OCI-LY7 (cell line): ENCODE data around the gene BRCA1.

Source experiments
- EZH2phosphoT487 ChIP-seq: fragments of 200-600 bp; sonication (generic); IDR thresholded peaks from 2 replicates; pipeline ENCODE4 v1.6.1; 2018; ENCODE audit warnings: low read depth, borderline replicate concordance, mild to moderate bottlenecking, mixed run types, antibody characterized with exemption, low read length, moderate library complexity, mixed read lengths
- TF ChIP-seq, protein P1 (sequence below): fragments of 200-600 bp; sonication (generic); conservative IDR thresholded peaks from 2 replicates; pipeline ENCODE4 v1.5.1; 2014; ENCODE audit warnings: mild to moderate bottlenecking, antibody characterized with exemption, low read length, moderate library complexity, mixed read lengths

- TF ChIP-seq, protein P1, sequence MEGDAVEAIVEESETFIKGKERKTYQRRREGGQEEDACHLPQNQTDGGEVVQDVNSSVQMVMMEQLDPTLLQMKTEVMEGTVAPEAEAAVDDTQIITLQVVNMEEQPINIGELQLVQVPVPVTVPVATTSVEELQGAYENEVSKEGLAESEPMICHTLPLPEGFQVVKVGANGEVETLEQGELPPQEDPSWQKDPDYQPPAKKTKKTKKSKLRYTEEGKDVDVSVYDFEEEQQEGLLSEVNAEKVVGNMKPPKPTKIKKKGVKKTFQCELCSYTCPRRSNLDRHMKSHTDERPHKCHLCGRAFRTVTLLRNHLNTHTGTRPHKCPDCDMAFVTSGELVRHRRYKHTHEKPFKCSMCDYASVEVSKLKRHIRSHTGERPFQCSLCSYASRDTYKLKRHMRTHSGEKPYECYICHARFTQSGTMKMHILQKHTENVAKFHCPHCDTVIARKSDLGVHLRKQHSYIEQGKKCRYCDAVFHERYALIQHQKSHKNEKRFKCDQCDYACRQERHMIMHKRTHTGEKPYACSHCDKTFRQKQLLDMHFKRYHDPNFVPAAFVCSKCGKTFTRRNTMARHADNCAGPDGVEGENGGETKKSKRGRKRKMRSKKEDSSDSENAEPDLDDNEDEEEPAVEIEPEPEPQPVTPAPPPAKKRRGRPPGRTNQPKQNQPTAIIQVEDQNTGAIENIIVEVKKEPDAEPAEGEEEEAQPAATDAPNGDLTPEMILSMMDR: no peak
- no peak for TF ChIP-seq EZH2phosphoT487
These were observed 18.6 kb downstream of the BRCA1 start for GRCh38 chr17:43106552-43106951.
